HG03045 (cell line): ENCODE results near the gene BLVRB.
"Not testable (repeated sequence)": the region's sequence is repeated elsewhere in the genome, so short reads cannot be mapped to it uniquely, and the experiment has no call there.

Experiments
- ATAC-seq: cut with Tn5 transposase; IDR thresholded peaks from one replicate; pipeline ENCODE4 v1.9.1; 2021; ENCODE audit warnings: mild to moderate bottlenecking, moderate library complexity; ENCODE audit not compliant: unreplicated experiment

The BLVRB gene

GRCh38 chr19:40452016-40452415 lies 13.5 kb downstream of the BLVRB start:
- no peak for ATAC-seq

GRCh38 chr19:40450664-40451063 lies 14.9 kb downstream of the BLVRB start:
- ATAC-seq = no peak

- ATAC-seq = no peak
These were observed 16.0 kb downstream of the BLVRB start for GRCh38 chr19:40449506-40449905.

GRCh38 chr19:40446263-40446784 lies 19.2 kb downstream of the BLVRB start:
- ATAC-seq = no peak

- ATAC-seq = no peak
These were observed 19.7 kb downstream of the BLVRB start for GRCh38 chr19:40445780-40446262.

- no peak for ATAC-seq
These were observed 20.7 kb downstream of the BLVRB start for GRCh38 chr19:40444825-40445312.

DNA sequence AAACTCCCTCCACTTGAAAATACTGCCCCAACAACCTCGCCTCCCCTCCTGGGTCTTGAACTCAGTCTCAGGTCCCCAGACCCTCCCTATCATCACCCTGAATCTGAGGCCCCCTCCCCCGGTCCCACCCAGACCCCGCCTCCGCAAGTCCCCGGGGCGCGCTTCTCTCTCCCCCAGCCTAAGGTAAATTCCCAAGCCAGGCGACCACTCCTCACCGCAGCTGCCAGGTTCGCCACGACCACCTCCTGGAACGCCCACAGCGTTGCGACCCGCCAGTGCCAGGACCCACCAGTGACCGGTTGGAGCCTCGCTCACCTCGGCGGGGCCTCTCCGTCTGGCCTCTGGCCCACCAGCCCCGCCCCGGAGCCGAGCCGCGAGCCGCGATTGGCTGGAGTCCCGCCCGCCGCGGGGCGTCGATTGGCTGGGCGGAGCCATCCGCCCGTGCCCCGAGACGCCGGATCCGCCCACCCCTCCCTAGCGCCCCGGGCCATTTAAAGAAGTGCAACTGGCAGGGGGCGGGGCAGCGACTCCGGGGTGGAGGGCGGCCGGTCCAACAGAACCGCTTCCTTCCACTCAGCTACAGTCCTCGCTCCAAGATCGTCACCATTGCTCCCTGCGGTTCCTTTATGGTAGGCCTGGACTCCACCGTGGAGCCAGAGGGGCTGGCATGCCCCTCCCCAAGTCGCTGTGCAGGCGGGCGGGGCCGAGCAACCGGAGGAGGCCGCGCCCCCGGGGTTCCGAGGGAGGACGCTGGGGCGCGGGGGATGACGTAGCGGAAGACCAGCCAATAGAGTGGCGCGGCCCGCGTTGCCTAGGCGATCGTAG lies 21.3 kb downstream of the BLVRB start, which contains the start of gene SERTAD3:
Gene SERTAD3, minus strand, starts transcription at position 336 of the 825 bp plus-strand sequence. CDS start 2,255 bp downstream, outside the sequence.
- peak; percentile 70 for ATAC-seq

GRCh38 chr19:40443131-40443999 lies 22.2 kb downstream of the BLVRB start:
- ATAC-seq = peak; percentile 67

DNA sequence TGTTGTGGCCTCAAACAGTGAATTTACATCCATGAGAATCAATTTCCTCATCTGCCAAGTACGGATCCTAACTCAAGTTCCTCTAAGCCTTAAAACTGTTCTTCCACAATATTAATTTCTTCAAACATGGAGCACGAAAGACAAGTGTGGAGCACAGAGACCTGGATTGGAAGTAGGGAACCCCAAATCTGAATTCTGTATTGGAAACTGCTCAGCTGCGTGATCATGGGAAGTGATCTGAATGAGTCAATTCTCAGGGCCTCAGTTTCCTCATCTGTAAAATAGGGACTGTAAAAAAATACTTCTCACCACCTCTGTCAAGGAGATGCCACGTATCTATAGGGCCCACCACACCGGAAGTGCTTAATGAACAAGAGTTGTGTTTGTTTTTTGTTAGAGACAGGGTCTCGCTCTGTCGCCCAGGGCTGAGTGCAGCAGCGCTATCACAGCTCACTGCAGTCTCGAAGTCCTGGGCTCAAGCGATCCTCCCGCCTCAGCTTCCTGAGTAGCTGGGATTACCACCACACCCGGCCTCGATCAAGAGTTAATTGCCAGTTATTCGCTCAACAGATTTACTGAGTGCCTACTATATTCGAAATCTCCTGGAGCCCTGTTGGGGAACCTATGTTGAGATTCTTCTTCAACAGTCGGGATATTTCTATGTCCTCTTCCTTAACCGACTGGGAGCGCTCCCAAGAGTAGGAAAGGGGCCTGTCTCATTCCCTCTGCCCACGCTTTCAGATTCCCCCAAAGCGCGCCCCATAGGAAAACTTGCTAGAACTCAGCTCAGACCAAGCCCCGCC lies 23.0 kb downstream of the BLVRB start:
- no peak for ATAC-seq

- no peak for ATAC-seq
These were observed 23.8 kb downstream of the BLVRB start for GRCh38 chr19:40441719-40442253.

GRCh38 chr19:40438284-40438683 lies 27.3 kb downstream of the BLVRB start:
- no peak for ATAC-seq

GRCh38 chr19:40433391-40434216 lies 31.9 kb downstream of the BLVRB start:
- peak; percentile 54 for ATAC-seq

- ATAC-seq = not testable (repeated sequence)
These were observed 32.8 kb downstream of the BLVRB start for GRCh38 chr19:40432760-40433159.

- no peak for ATAC-seq
These were observed 33.8 kb downstream of the BLVRB start for GRCh38 chr19:40431698-40432097.

GRCh38 chr19:40430242-40430641 lies 35.3 kb downstream of the BLVRB start:
- ATAC-seq = not testable (repeated sequence)

DNA sequence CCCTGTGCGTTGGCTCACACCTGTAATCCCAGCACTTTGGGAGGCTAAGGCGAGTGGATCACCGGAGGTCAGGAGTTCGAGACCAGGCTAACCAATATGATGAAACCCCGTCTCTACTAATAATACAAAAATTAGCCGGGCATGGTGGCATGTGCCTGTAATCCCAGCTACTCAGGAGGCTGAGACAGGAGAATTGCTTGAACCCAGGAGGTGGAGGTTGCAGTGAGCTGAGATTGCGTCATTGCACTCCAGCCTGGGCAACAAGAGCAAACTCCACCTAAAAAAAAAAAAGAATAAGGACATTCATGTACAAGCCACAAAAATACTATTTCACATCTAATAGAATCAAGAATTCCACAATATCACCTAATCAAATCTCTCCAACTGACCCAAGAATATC lies 37.3 kb downstream of the BLVRB start:
- ATAC-seq = not testable (repeated sequence)

DNA sequence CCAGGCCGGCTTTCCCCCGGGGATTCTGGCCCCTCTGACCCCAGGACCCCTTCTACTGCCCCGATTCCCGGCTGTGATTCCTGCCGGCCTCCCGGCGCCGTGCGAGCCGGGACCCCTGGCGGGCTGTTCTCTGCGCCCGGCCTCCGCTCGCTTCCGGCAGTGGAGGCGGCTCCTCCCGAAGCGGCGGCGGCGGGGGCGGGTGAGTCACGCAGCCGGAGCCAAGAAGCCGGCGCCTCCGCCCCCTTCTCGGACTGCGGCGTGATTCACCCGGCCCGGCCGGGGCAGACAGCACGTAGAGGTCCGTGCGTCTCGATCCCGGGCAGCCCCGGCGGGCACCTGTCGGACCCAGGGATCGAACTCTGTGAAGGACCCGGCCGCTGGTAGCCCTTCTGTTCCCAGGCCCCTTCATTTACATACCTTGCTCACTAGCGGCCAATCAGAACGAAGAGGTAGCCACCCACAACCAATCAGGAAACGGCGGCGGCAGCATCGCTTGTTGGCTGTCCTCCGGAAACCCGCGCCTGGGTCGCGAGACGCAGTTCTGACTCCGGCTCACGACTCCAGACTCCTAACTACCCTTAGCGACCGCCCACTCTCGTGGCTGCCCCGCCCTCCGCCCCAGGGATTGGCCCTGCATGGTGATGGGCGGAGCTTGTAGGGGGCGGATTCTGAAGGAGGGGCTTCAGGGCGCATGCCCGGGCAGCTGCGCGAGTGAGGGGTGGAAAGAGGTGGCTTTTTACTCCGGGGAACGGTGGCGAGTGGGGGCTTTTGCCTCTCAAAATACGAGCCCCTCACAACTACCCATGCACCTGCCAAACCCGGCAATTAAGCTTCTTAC lies 39.9 kb downstream of the BLVRB start, which contains the start of gene SERTAD1:
Gene SERTAD1, minus strand, starts transcription at position 543 of the 838 bp plus-strand sequence. CDS start 2,446 bp downstream, outside the sequence.
- ATAC-seq = peak; percentile 81
